Measurements from ENCODE around the gene ADORA1.

The ADORA1 gene

GRCh38 chr1:203186446-203187303 is 59.1 kb downstream of the ADORA1 start, which contains the start of gene CHI3L1:
CHI3L1 (minus strand) TSS chr1:203186704; CDS start chr1:203186623, 81 bp downstream.
- H3K4me3 Mint-ChIP-seq, result no peak within 1 kb of the TSS
- no peak within 1 kb of the TSS for H3K27ac Mint-ChIP-seq
- H3K4me1 Mint-ChIP-seq, result no peaks in the 10 kb centered on the region
- H3K9me3 Mint-ChIP-seq, result no peaks in the 10 kb centered on the region
- no peaks in the 10 kb centered on the region for H3K27me3 Mint-ChIP-seq
- no peaks in the 10 kb centered on the region for H3K36me3 Mint-ChIP-seq

DNA sequence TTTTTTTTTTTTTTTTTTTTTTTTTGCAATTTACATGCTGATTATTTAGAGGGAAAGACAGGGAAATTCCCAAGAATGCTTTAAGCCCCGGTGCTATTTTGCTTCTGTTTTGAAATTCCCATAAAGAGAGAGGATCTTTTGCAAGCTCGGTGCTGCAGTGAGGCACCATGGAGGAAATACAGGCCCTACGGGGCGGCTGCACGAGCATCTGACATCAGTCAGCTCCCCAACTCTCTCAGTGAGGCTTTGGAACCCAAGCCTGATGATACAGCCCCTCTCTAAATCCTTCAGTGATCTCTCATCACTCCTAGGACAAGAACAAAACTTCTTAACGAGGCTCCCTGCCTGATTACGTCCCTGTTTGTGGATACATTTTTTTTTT is 59.8 kb downstream of the ADORA1 start:
- Mint-ChIP-seq H3K4me3 (no peak overlapping the region), H3K36me3 (no peaks in the 10 kb centered on the region), H3K9me3 (no peaks in the 10 kb centered on the region), H3K27me3 (no peaks in the 10 kb centered on the region), H3K27ac (no peak overlapping the region), H3K4me1 (no peaks in the 10 kb centered on the region)

GRCh38 chr1:203187689-203188264 is 60.3 kb downstream of the ADORA1 start:
- no peaks in the 10 kb centered on the region for H3K27me3 Mint-ChIP-seq
- no peaks in the 10 kb centered on the region for H3K36me3 Mint-ChIP-seq
- no peak overlapping the region for H3K4me3 Mint-ChIP-seq
- no peaks in the 10 kb centered on the region for H3K9me3 Mint-ChIP-seq
- H3K4me1 Mint-ChIP-seq, result no peaks in the 10 kb centered on the region
- H3K27ac Mint-ChIP-seq, result no peak overlapping the region

GRCh38 chr1:203188686-203189232 is 61.2 kb downstream of the ADORA1 start:
- H3K27me3 Mint-ChIP-seq, result no peaks in the 10 kb centered on the region
- H3K27ac Mint-ChIP-seq, result no peak overlapping the region
- H3K4me3 Mint-ChIP-seq, result no peak overlapping the region
- H3K9me3 Mint-ChIP-seq, result no peaks in the 10 kb centered on the region
- no peaks in the 10 kb centered on the region for H3K4me1 Mint-ChIP-seq
- H3K36me3 Mint-ChIP-seq, result no peaks in the 10 kb centered on the region

- no peaks in the 10 kb centered on the region for H3K4me1 Mint-ChIP-seq
- H3K4me3 Mint-ChIP-seq, result no peak overlapping the region
- H3K27ac Mint-ChIP-seq, result no peak overlapping the region
- no peaks in the 10 kb centered on the region for H3K36me3 Mint-ChIP-seq
- H3K27me3 Mint-ChIP-seq, result no peaks in the 10 kb centered on the region
- no peaks in the 10 kb centered on the region for H3K9me3 Mint-ChIP-seq
Observed at GRCh38 chr1:203189951-203190352, 62.4 kb downstream of the ADORA1 start.

DNA sequence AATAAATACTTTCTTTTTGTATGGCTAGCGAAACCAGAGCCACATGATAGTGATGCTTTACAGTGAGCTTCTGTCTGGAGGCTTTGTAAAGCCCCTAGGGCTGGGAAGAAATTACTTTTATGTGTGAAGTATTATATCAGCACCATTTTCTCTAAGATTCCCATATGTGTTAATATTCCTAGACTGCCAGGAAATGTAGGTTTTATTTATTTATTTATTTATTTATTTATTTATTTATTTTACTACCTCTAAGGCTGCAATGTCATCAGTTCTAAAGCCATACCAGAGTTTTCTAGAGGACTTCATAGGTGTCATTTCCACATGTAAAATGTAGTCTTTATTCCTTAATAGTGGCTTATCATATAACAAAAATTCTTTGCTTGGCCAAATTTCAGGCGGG is 63.4 kb downstream of the ADORA1 start:
- Mint-ChIP-seq H3K9me3 (no peaks in the 10 kb centered on the region), H3K36me3 (no peaks in the 10 kb centered on the region), H3K4me3 (no peak overlapping the region), H3K27me3 (no peaks in the 10 kb centered on the region), H3K27ac (no peak overlapping the region), H3K4me1 (no peaks in the 10 kb centered on the region)

- no peaks in the 10 kb centered on the region for H3K9me3 Mint-ChIP-seq
- H3K27ac Mint-ChIP-seq, result no peak overlapping the region
- no peak overlapping the region for H3K4me3 Mint-ChIP-seq
- H3K4me1 Mint-ChIP-seq, result no peaks in the 10 kb centered on the region
- no peaks in the 10 kb centered on the region for H3K36me3 Mint-ChIP-seq
- peaks cover 6% of the 10 kb centered on the region for H3K27me3 Mint-ChIP-seq
Observed at GRCh38 chr1:203196371-203196770, 68.8 kb downstream of the ADORA1 start.

DNA sequence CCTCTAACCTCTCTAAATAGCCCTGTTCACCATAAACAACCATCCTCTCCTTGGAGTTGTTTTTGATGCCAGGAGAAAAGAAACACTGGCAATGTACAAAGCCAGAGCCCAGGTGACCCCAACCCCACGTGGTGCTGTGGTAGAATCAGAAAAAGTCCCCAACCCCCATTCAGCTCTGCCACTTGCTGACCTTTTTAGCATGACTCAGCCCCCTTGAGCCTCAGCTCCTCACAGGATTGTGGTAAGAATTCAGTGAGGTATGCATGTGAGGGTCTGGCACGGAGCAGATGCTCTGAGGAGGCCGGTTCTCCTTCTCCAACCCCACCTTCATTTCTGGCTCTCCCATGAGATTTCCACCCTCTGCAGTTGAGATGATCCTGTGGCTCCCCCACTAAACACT is 70.1 kb downstream of the ADORA1 start:
- Mint-ChIP-seq H3K4me1 (no peaks in the 10 kb centered on the region), H3K4me3 (no peak overlapping the region), H3K9me3 (no peaks in the 10 kb centered on the region), H3K36me3 (no peaks in the 10 kb centered on the region), H3K27ac (no peak overlapping the region), H3K27me3 (peaks cover 8% of the 10 kb centered on the region)

DNA sequence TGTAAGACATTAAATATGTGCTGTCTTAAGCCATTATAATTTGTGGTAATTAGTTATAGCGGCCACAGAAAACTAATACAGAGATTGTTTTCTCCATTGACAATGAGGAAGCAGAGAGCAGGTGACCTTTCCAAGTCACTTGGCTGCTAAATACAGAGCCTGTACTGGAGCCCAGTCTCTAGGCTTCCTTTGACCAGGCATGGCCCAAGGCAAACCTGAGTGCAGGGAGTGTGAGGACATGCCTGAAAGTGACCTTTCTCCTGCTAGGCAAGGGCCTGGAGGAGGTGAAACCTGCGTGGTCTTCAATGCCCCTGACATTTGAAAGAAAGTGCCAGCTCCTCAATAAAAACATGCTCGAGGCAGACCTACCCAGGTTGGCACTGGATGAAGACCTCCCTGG is 71.5 kb downstream of the ADORA1 start:
- H3K4me3 Mint-ChIP-seq, result no peak overlapping the region
- no peaks in the 10 kb centered on the region for H3K9me3 Mint-ChIP-seq
- no peaks in the 10 kb centered on the region for H3K36me3 Mint-ChIP-seq
- peaks cover 10% of the 10 kb centered on the region for H3K27me3 Mint-ChIP-seq
- no peaks in the 10 kb centered on the region for H3K4me1 Mint-ChIP-seq
- H3K27ac Mint-ChIP-seq, result no peak overlapping the region

DNA sequence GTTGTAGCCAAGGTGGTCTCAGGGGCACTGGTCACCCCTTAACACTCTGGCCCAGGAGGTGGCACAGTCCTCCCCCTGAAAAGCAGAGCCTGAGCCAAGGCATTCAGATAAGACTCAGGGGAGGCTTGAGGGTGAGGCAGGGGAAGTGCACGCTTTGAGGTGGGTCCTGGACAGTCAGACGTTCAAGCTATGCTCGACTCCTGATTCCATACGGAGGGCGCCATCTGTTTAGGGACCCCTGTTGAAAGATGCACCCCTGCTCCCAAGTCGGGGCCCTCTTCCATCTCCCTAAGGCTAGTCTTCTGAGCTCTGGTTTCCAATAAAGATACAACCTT is 71.9 kb downstream of the ADORA1 start:
- Mint-ChIP-seq H3K9me3 (no peaks in the 10 kb centered on the region), H3K36me3 (no peaks in the 10 kb centered on the region), H3K27ac (no peak overlapping the region), H3K27me3 (peaks cover 10% of the 10 kb centered on the region), H3K4me3 (no peak overlapping the region), H3K4me1 (no peaks in the 10 kb centered on the region)

DNA sequence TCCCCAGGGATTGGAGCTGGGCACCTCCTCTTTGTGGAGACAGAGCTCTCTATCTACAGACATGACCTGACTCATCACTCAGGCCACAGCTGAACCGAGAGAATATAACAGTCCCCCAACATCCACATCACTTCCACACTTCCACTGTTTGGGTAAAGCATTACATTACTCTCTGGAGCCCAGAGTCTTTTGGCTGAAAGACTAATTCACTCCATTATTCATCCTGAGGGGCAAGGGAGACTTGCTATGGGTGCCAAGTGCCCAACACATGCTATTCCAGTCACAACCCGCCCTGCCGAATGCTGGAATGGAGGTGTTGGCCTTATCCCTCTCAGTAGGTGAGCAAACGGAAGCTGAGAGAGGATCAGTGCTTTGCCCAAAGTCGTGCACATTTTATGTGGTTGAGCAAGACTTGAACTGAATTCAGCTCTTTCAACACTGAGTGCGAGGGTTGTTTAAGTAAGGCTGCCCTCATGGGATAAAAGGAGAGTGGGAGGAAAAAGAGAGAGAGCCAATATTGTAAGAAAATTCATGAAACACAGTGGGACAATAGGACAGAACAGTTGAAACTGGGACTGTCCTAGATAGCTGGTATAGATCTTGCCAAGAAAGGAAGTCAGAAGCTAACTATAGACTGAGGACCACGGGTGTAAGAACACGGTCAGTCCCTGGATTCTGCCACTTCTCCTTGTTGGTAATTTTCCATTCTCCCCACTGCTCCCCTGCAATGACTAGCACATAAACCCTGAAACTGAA is 72.5 kb downstream of the ADORA1 start:
- Mint-ChIP-seq H3K27me3 (peaks cover 10% of the 10 kb centered on the region), H3K27ac (no peak overlapping the region), H3K4me1 (no peaks in the 10 kb centered on the region), H3K9me3 (no peaks in the 10 kb centered on the region), H3K4me3 (no peak overlapping the region), H3K36me3 (no peaks in the 10 kb centered on the region)

DNA sequence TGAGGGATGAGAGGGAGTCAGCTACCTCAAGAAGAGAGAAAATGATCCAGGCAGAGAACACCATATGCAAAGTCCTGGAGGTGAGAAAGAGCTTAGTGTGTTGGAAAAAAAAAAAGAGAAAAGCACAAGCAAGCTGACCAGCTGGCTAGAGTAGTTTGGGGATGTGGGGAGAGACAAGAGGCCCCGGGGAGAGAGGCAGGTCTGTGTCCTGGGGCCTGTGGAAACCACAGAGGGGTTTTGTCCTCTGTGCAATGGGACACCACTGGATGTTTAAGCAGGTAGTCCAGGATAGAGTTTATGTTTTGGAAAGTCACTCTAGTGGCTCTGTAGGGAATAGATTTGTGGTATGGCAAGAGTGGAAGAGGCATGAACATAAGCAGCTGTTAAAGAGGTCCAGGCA is 73.4 kb downstream of the ADORA1 start:
- Mint-ChIP-seq H3K9me3 (no peaks in the 10 kb centered on the region), H3K4me1 (no peaks in the 10 kb centered on the region), H3K27ac (no peak overlapping the region), H3K36me3 (no peaks in the 10 kb centered on the region), H3K4me3 (no peak overlapping the region), H3K27me3 (peaks cover 10% of the 10 kb centered on the region)

- Mint-ChIP-seq H3K9me3 (no peaks in the 10 kb centered on the region), H3K27me3 (peaks cover 10% of the 10 kb centered on the region), H3K27ac (no peak overlapping the region), H3K4me1 (no peaks in the 10 kb centered on the region), H3K36me3 (no peaks in the 10 kb centered on the region), H3K4me3 (no peak overlapping the region)
Observed at GRCh38 chr1:203201516-203202205, 74.1 kb downstream of the ADORA1 start.

GRCh38 chr1:203202431-203203245 is 75.1 kb downstream of the ADORA1 start:
- Mint-ChIP-seq H3K9me3 (no peaks in the 10 kb centered on the region), H3K4me3 (no peak overlapping the region), H3K27me3 (peaks cover 10% of the 10 kb centered on the region), H3K36me3 (no peaks in the 10 kb centered on the region), H3K27ac (no peak overlapping the region), H3K4me1 (no peaks in the 10 kb centered on the region)

DNA sequence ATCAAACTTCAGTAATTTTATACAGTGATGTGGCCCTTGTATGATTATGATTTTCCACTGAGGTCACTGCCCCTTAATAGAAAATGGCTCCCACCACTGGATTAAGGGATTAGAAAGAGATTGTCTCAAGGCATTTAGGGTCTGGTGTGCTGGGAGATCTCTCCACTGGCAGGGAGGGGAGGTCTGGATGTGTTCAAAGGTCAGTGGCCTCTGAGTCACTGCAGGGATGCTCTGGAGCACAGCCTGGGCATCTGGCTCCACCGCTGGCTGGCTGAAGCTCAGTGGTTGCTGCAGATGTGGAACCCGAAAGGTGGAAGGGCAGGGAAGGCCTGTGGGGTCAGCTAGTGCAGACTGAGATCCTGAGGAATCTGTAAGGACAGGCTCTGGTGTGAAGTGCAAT is 77.2 kb downstream of the ADORA1 start:
- Mint-ChIP-seq H3K36me3 (no peaks in the 10 kb centered on the region), H3K27ac (no peak overlapping the region), H3K4me3 (no peak overlapping the region), H3K9me3 (no peaks in the 10 kb centered on the region), H3K4me1 (no peaks in the 10 kb centered on the region), H3K27me3 (peaks cover 7% of the 10 kb centered on the region)
